Astrocyte (in vitro differentiated cells and primary cell): ENCODE results near the gene SLC25A22. TPM values are rescaled to one million over a fixed set of nuclear protein-coding genes. Genes with fewer than 3 reads are reported as not detected.
A peak's percentile ranks its signal among the peaks of the same experiment; 100 is the strongest.

ENCODE experiments used
- DNase-seq: peaks from one replicate; pipeline ENCODE4 v3.0.0-alpha.2; 2010; ENCODE audit warnings: low read depth
- FAIRE-seq: peaks from 2 replicates; lab custom pipeline; 2011; peaks lifted over from hg19 to GRCh38; lab: Jason Lieb, UNC
- H2AFZ ChIP-seq: 2 replicates; pipeline ENCODE4 v1.6.0; 2012; ENCODE audit warnings: low read depth, low read length, inconsistent platforms
- H3K27ac ChIP-seq: 2 replicates; pipeline ENCODE4 v1.5.1; 2011; ENCODE audit warnings: low read depth, low read length, inconsistent platforms
- H3K27me3 ChIP-seq: 2 replicates; pipeline ENCODE4 v1.6.0; 2011; ENCODE audit warnings: low read length, inconsistent platforms; ENCODE audit not compliant: insufficient read depth
- H3K36me3 ChIP-seq: 2 replicates; pipeline ENCODE4 v1.5.1; 2011; ENCODE audit warnings: low read length, inconsistent platforms; ENCODE audit not compliant: insufficient read depth
- H3K4me1 ChIP-seq: 2 replicates; pipeline ENCODE4 v1.5.1; 2011; ENCODE audit warnings: low read length, inconsistent platforms; ENCODE audit not compliant: insufficient read depth
- H3K4me2 ChIP-seq: 2 replicates; pipeline ENCODE4 v1.6.0; 2012; ENCODE audit warnings: low read length, inconsistent platforms
- H3K4me3 ChIP-seq: 2 replicates; pipeline ENCODE4 v1.5.1; 2011; ENCODE audit warnings: low read depth, mild to moderate bottlenecking, low read length, inconsistent platforms; ENCODE audit not compliant: insufficient read depth
- H3K79me2 ChIP-seq: 2 replicates; pipeline ENCODE4 v1.6.0; 2012; ENCODE audit warnings: mild to moderate bottlenecking, low read length, inconsistent platforms; ENCODE audit not compliant: insufficient read depth
- H3K9ac ChIP-seq: 2 replicates; pipeline ENCODE4 v1.6.0; 2012; ENCODE audit warnings: mild to moderate bottlenecking, low read length, inconsistent platforms
- H3K9me3 ChIP-seq: 2 replicates; pipeline ENCODE4 v1.5.1; 2012; ENCODE audit warnings: low read depth, mild to moderate bottlenecking, low read length, inconsistent platforms; ENCODE audit not compliant: insufficient read depth
- H4K20me1 ChIP-seq: 2 replicates; pipeline ENCODE4 v1.6.0; 2012; ENCODE audit warnings: low read length, inconsistent platforms; ENCODE audit not compliant: insufficient read depth
- H3K27ac Mint-ChIP-seq: one replicate; pipeline ENCODE4 v1.8.0; 2021; ENCODE audit warnings: mild to moderate bottlenecking, mixed read lengths; ENCODE audit not compliant: unreplicated experiment
- H3K27me3 Mint-ChIP-seq: one replicate; pipeline ENCODE4 v1.8.0; 2021; ENCODE audit warnings: low read depth, mixed read lengths; ENCODE audit not compliant: unreplicated experiment
- H3K36me3 Mint-ChIP-seq: one replicate; pipeline ENCODE4 v1.8.0; 2021; ENCODE audit warnings: low read depth, mixed read lengths; ENCODE audit not compliant: unreplicated experiment
- H3K4me1 Mint-ChIP-seq: one replicate; pipeline ENCODE4 v1.8.0; 2021; ENCODE audit warnings: low read depth, mixed read lengths; ENCODE audit not compliant: unreplicated experiment
- H3K4me3 Mint-ChIP-seq: one replicate; pipeline ENCODE4 v1.8.0; 2021; ENCODE audit warnings: mild to moderate bottlenecking, moderate library complexity, mixed read lengths; ENCODE audit not compliant: unreplicated experiment
- H3K9me3 Mint-ChIP-seq: one replicate; pipeline ENCODE4 v1.8.0; 2021; ENCODE audit warnings: mild to moderate bottlenecking, mixed read lengths; ENCODE audit not compliant: unreplicated experiment
- CTCF ChIP-seq: IDR thresholded peaks from 2 replicates; pipeline ENCODE4 v1.5.1; 2011; ENCODE audit warnings: low read depth, mild to moderate bottlenecking, inconsistent platforms, low read length, moderate library complexity; ENCODE audit not compliant: insufficient read depth
- EZH2 ChIP-seq: IDR thresholded peaks from 2 replicates; pipeline ENCODE4 v1.6.1; 2012; ENCODE audit warnings: mild to moderate bottlenecking, low read length, inconsistent platforms; ENCODE audit not compliant: insufficient read depth
- total RNA-seq: library from RNA; stranded (reverse); gene quantifications from 2 replicates; pipeline ENCODE4 v1.2.1, GENCODE V29; 2021

The SLC25A22 gene
- total RNA-seq, 1 donor from 2014 or later: 21.4 TPM

- Histone ChIP-seq H3K36me3 (no peaks in the 10 kb centered on the region), H3K9me3 (no peaks in the 10 kb centered on the region), H3K4me3 (no peak overlapping the region), H3K79me2 (peaks cover 4% of the 10 kb centered on the region), H4K20me1 (peaks cover 39% of the 10 kb centered on the region), H3K9ac (no peak overlapping the region), H3K27me3 (no peaks in the 10 kb centered on the region), H2AFZ (no peak overlapping the region), H3K27ac (no peak overlapping the region), H3K4me1 (peaks cover 39% of the 10 kb centered on the region), H3K4me2 (peak overlapping the region; percentile 64)
- H3K4me3 Mint-ChIP-seq: peak overlapping the region; percentile 54
- DNase-seq: no peak
- peaks cover 11% of the 10 kb centered on the region for H3K27me3 Mint-ChIP-seq
- FAIRE-seq: no peak
- TF ChIP-seq CTCF (no peak), EZH2 (peak; percentile 84)
- H3K9me3 Mint-ChIP-seq: no peaks in the 10 kb centered on the region
- no peak overlapping the region for H3K27ac Mint-ChIP-seq
- peaks cover 2% of the 10 kb centered on the region for H3K36me3 Mint-ChIP-seq
- H3K4me1 Mint-ChIP-seq: peaks cover 6% of the 10 kb centered on the region
These were observed 29.2 kb upstream of the SLC25A22 start for GRCh38 chr11:827146-827896.

GRCh38 chr11:826836-827145 is 28.7 kb upstream of the SLC25A22 start:
- TF ChIP-seq CTCF (no peak), EZH2 (peak; percentile 84)
- H3K4me3 Mint-ChIP-seq: peak overlapping the region; percentile 75
- FAIRE-seq (no peak), DNase-seq (no peak)
- H3K9me3 ChIP-seq: no peaks in the 10 kb centered on the region
- no peaks in the 10 kb centered on the region for H3K36me3 ChIP-seq
- peaks cover 40% of the 10 kb centered on the region for H4K20me1 ChIP-seq
- H3K27ac Mint-ChIP-seq: no peak overlapping the region
- H3K36me3 Mint-ChIP-seq: peaks cover 2% of the 10 kb centered on the region
- H3K27ac ChIP-seq: no peak overlapping the region
- H3K79me2 ChIP-seq: peaks cover 8% of the 10 kb centered on the region
- no peaks in the 10 kb centered on the region for H3K9me3 Mint-ChIP-seq
- H3K4me2 ChIP-seq: peak overlapping the region; percentile 64
- no peak overlapping the region for H2AFZ ChIP-seq
- H3K4me3 ChIP-seq: no peak overlapping the region
- peaks cover 11% of the 10 kb centered on the region for H3K27me3 Mint-ChIP-seq
- H3K9ac ChIP-seq: no peak overlapping the region
- H3K4me1 ChIP-seq: peaks cover 35% of the 10 kb centered on the region
- H3K27me3 ChIP-seq: no peaks in the 10 kb centered on the region
- H3K4me1 Mint-ChIP-seq: peaks cover 5% of the 10 kb centered on the region

- H3K27ac ChIP-seq: no peak overlapping the region
- no peaks in the 10 kb centered on the region for H3K36me3 ChIP-seq
- Mint-ChIP-seq H3K9me3 (no peaks in the 10 kb centered on the region), H3K36me3 (peaks cover 2% of the 10 kb centered on the region), H3K27ac (no peak overlapping the region), H3K27me3 (peaks cover 10% of the 10 kb centered on the region), H3K4me3 (peak overlapping the region; percentile 75), H3K4me1 (peaks cover 5% of the 10 kb centered on the region)
- no peak overlapping the region for H3K4me3 ChIP-seq
- H3K4me1 ChIP-seq: peaks cover 34% of the 10 kb centered on the region
- no peak for TF ChIP-seq CTCF
- TF ChIP-seq EZH2: no peak
- H2AFZ ChIP-seq: no peak overlapping the region
- no peak overlapping the region for H3K9ac ChIP-seq
- DNase-seq (no peak), FAIRE-seq (no peak)
- H3K9me3 ChIP-seq: no peaks in the 10 kb centered on the region
- peaks cover 41% of the 10 kb centered on the region for H4K20me1 ChIP-seq
- H3K79me2 ChIP-seq: peaks cover 13% of the 10 kb centered on the region
- H3K27me3 ChIP-seq: no peaks in the 10 kb centered on the region
- no peak overlapping the region for H3K4me2 ChIP-seq
These were observed 28.1 kb upstream of the SLC25A22 start for GRCh38 chr11:826227-826621.
